ENCODE results near the gene MAPT. TPM values are rescaled to one million over a fixed set of nuclear protein-coding genes. Genes with fewer than 3 reads are reported as not detected.
A peak's percentile ranks its signal among the peaks of the same experiment; 100 is the strongest.

The MAPT gene
- total and polyA plus RNA-seq, 2 of the 4 experiments (the other 2 are of a cell fraction): 0.18 to 0.19 TPM

- Histone ChIP-seq H3K9me1 (ENCODE audit: insufficient read depth, low read length) (no peaks in the 10 kb centered on the region), H4K5ac (ENCODE audit: low read depth, low read length) (no peak overlapping the region), H3K79me1 (ENCODE audit: low read depth in 1 of 2, low read length in 2 of 2) (no peaks in the 10 kb centered on the region), H3K14ac (replicated peaks; ENCODE audit: low read depth, low read length) (no peak overlapping the region), H2BK20ac (ENCODE audit: low read depth, low read length) (peak overlapping the region; percentile 17), H2BK120ac (ENCODE audit: low read depth, low read length) (peak overlapping the region; percentile 57; the same call in 1 of the 2 replicates), H4K20me1 (ENCODE audit: insufficient read depth, low read length) (no peaks in the 10 kb centered on the region), H3K4me1 (ENCODE audit: control insufficient read depth, insufficient read depth, low read length) (no peaks in the 10 kb centered on the region), H3K18ac (ENCODE audit: low read depth, low read length) (no peak overlapping the region), H4K8ac (ENCODE audit: low read depth in 2 of 2, low read length in 2 of 2) (no peak overlapping the region; a peak in 1 of 4 replicates), H2AFZ (replicated peaks; ENCODE audit: low read length, poor library complexity) (no peak overlapping the region), H3K23ac (ENCODE audit: low read depth, low read length) (no peak overlapping the region), H3K36me3 (ENCODE audit: control insufficient read depth, insufficient read depth, low read length) (no peaks in the 10 kb centered on the region), H2AK9ac (replicated peaks; ENCODE audit: low read depth, low read length, poor library complexity) (no peak overlapping the region), H3K9ac (ENCODE audit: low read depth, low read length) (no peak overlapping the region), H3K27ac (ENCODE audit: insufficient read depth, low read length) (no peak overlapping the region), H3K4me2 (ENCODE audit: low read depth, low read length) (no peak overlapping the region), H3K56ac (ENCODE audit: extremely low read depth, insufficient read depth, low read length) (no peak overlapping the region), H3K27me3 (ENCODE audit: control insufficient read depth, insufficient read depth, low read length) (peaks cover 49% of the 10 kb centered on the region), H3K9me3 (ENCODE audit: control insufficient read depth, insufficient read depth, low read length) (no peaks in the 10 kb centered on the region), H2BK15ac (ENCODE audit: low read depth, low read length) (no peak overlapping the region), H4K91ac (ENCODE audit: insufficient read depth, low read depth, low read length) (no peak overlapping the region), H3K4ac (ENCODE audit: low read depth, low read length) (no peak overlapping the region), H2AK5ac (ENCODE audit: low read depth, low read length) (no peak overlapping the region), H3K4me3 (ENCODE audit: insufficient read depth, low read depth, low read length) (no peak overlapping the region), H2BK5ac (ENCODE audit: low read depth, low read length, poor library complexity, severe bottlenecking) (no peak overlapping the region)
- ATAC-seq (ENCODE audit: low read depth): no peak
- in situ Hi-C loops (cut with MboI; ENCODE audit: low sequenced_read_pairs) (no loop called here), intact Hi-C loops (cut with micrococcal nuclease) (loop anchor here (5.0 kb wide), 1 partner anchor 306 kb away; no protein-coding TSS in a partner anchor), dilution Hi-C loops (cut with HindIII; ENCODE audit: low sequenced_read_pairs, unreplicated experiment) (no loop called here)
- DNase-seq: no peak
- BruUV-seq (replicated peaks): no TSS peak
- WGBS, 2 experiments (ENCODE audit: extremely low coverage in 2 of 2, insufficient read length in 1 of 2): 78% methylated on average over 2 of the region's 2 CpGs; no CpG with 5 or more reads in 1 of the 2 experiments
- CTCF ChIA-PET: interaction anchor here (0.9 to 1.3 kb wide), 2 partner anchors 18 to 31 kb away, joined by 3 to 4 read pairs; no protein-coding TSS in a partner anchor
- POLR2A ChIA-PET (ENCODE audit: unreplicated experiment): no interaction called here
- TF ChIP-seq FOS (IDR thresholded peaks at IDR 0.05; ENCODE audit: low read depth, low read length): no peak
Measured at GRCh38 chr17:45948498-45948880, 54.1 kb downstream of the MAPT start.

All from IMR-90 (cell line).